GM19397 (cell line): ENCODE measurements around the gene UFD1.

Experiments
- ATAC-seq: cut with Tn5 transposase; IDR thresholded peaks from one replicate; pipeline ENCODE4 v1.9.1; 2021; ENCODE audit warnings: mild to moderate bottlenecking, moderate library complexity; ENCODE audit not compliant: unreplicated experiment

Gene UFD1

GRCh38 chr22:19473578-19473977, 5.4 kb downstream of the UFD1 start:
- no peak for ATAC-seq

GRCh38 chr22:19472233-19472632, 6.8 kb downstream of the UFD1 start:
- ATAC-seq: no peak

- ATAC-seq: no peak
Observed at GRCh38 chr22:19471572-19471971, 7.4 kb downstream of the UFD1 start.

- ATAC-seq: no peak
Observed at GRCh38 chr22:19470010-19470409, 9.0 kb downstream of the UFD1 start.

GRCh38 chr22:19469421-19469820, 9.6 kb downstream of the UFD1 start:
- no peak for ATAC-seq

GRCh38 chr22:19467912-19468311, 11.1 kb downstream of the UFD1 start:
- no peak for ATAC-seq

- no peak for ATAC-seq
Observed at GRCh38 chr22:19466848-19467752, 11.9 kb downstream of the UFD1 start.

GRCh38 chr22:19466126-19466716, 12.8 kb downstream of the UFD1 start:
- ATAC-seq: no peak

GRCh38 chr22:19464975-19465374, 14.0 kb downstream of the UFD1 start:
- no peak for ATAC-seq

GRCh38 chr22:19464546-19464945, 14.4 kb downstream of the UFD1 start:
- ATAC-seq: no peak

- no peak for ATAC-seq
Observed at GRCh38 chr22:19463491-19464469, 15.2 kb downstream of the UFD1 start.

- ATAC-seq: no peak
Observed at GRCh38 chr22:19463008-19463407, 16.0 kb downstream of the UFD1 start.

GRCh38 chr22:19461506-19461905, 17.5 kb downstream of the UFD1 start:
- ATAC-seq: no peak

- no peak for ATAC-seq
Observed at GRCh38 chr22:19460036-19460435, 19.0 kb downstream of the UFD1 start.

- ATAC-seq: no peak
Observed at GRCh38 chr22:19457828-19458428, 21.1 kb downstream of the UFD1 start.

GRCh38 chr22:19456541-19456940, 22.5 kb downstream of the UFD1 start:
- no peak for ATAC-seq

GRCh38 chr22:19455585-19456370, 23.2 kb downstream of the UFD1 start:
- no peak for ATAC-seq

GRCh38 chr22:19455033-19455432, 24.0 kb downstream of the UFD1 start:
- ATAC-seq: no peak

- no peak for ATAC-seq
Observed at GRCh38 chr22:19454156-19454555, 24.8 kb downstream of the UFD1 start.

- no peak for ATAC-seq
Observed at GRCh38 chr22:19453718-19454117, 25.3 kb downstream of the UFD1 start.
